ENCODE data around the gene TBXAS1. TPM values are rescaled to one million over a fixed set of nuclear protein-coding genes. Genes with fewer than 3 reads are reported as not detected.

Gene TBXAS1
- total RNA-seq, 4 donors from 2014 or later, result 9.0 to 22.2 (median 14.6) TPM

GRCh38 chr7:140067052-140067451, 238.0 kb downstream of the TBXAS1 start:
- in situ Hi-C loops (cut with MboI; ENCODE audit: low pct_ligation_motif_present in 1 of 4, low pct_unique_long_range_greater_than_20kb in 1 of 4, low sequenced_read_pairs in 3 of 4) (loop anchor here in 1 of 4 donors (25.0 kb wide), 1 partner anchor 270 kb away; no protein-coding TSS in a partner anchor), intact Hi-C loops (cut with DNase I; ENCODE audit: low total_unique reads) (no loop called here)
- Histone ChIP-seq H3K27me3 (no peaks in the 10 kb centered on the region), H3K27ac (no peak overlapping the region), H3K36me3 (no peaks in the 10 kb centered on the region), H3K4me1 (peaks cover 5 to 8% (median 6%) of the 10 kb centered on the region in 4 donors), H3K4me3 (no peak overlapping the region), H3K9me3 (peaks cover 9 to 19% of the 10 kb centered on the region in 2 donors)
- no peak for TF ChIP-seq EP300 (IDR thresholded peaks at IDR 0.05; ENCODE audit: low read depth)
- WGBS, 2 donors (ENCODE audit: low coverage in 1 of 2), result 59 to 75% methylated on average over 2 of the region's 2 CpGs
- DNase-seq, result no peak

GRCh38 chr7:140068033-140068432, 239.0 kb downstream of the TBXAS1 start:
- no peak for DNase-seq
- in situ Hi-C loops (cut with MboI; ENCODE audit: low pct_ligation_motif_present in 1 of 4, low pct_unique_long_range_greater_than_20kb in 1 of 4, low sequenced_read_pairs in 3 of 4), result loop anchor here in 1 of 4 donors (25.0 kb wide), 1 partner anchor 269 kb away; no protein-coding TSS in a partner anchor
- Histone ChIP-seq H3K27ac (no peak overlapping the region), H3K27me3 (no peaks in the 10 kb centered on the region), H3K4me1 (peaks cover 3 to 6% (median 5%) of the 10 kb centered on the region in 4 donors), H3K36me3 (no peaks in the 10 kb centered on the region), H3K9me3 (peaks cover 9 to 19% of the 10 kb centered on the region in 2 donors), H3K4me3 (no peak overlapping the region)
- intact Hi-C loops (cut with DNase I; ENCODE audit: low total_unique reads), result no loop called here
- 66 to 83% methylated on average over 2 of the region's 2 CpGs for WGBS, 2 donors (ENCODE audit: low coverage in 1 of 2)
- TF ChIP-seq POLR2AphosphoS5 (IDR thresholded peaks at IDR 0.05) (no peak), CTCF (IDR thresholded peaks at IDR 0.05) (no peak), EP300 (IDR thresholded peaks at IDR 0.05; ENCODE audit: low read depth) (no peak), POLR2A (IDR thresholded peaks at IDR 0.05) (no peak)

GRCh38 chr7:140069298-140069949, 240.4 kb downstream of the TBXAS1 start:
- H3K4me3 ChIP-seq, result no peak overlapping the region
- whole genome bisulfite sequencing, 2 donors (ENCODE audit: low coverage in 1 of 2), result 77 to 89% methylated on average over 4 of the region's 4 CpGs
- no peaks in the 10 kb centered on the region for H3K4me1 ChIP-seq
- H3K27ac ChIP-seq, result no peak overlapping the region
- intact Hi-C loops (cut with DNase I; ENCODE audit: low total_unique reads) (no loop called here), in situ Hi-C loops (cut with MboI; ENCODE audit: low pct_ligation_motif_present in 1 of 4, low pct_unique_long_range_greater_than_20kb in 1 of 4, low sequenced_read_pairs in 3 of 4) (loop anchor here in 1 of 4 donors (25.0 kb wide), 1 partner anchor 268 kb away; no protein-coding TSS in a partner anchor)
- TF ChIP-seq POLR2AphosphoS5 (IDR thresholded peaks at IDR 0.05) (no peak), EP300 (IDR thresholded peaks at IDR 0.05; ENCODE audit: low read depth) (no peak), POLR2A (IDR thresholded peaks at IDR 0.05) (no peak), CTCF (IDR thresholded peaks at IDR 0.05) (no peak)
- no peaks in the 10 kb centered on the region for H3K36me3 ChIP-seq
- H3K27me3 ChIP-seq, result no peaks in the 10 kb centered on the region
- DNase-seq, result no peak
- peaks cover 9 to 19% of the 10 kb centered on the region in 2 donors for H3K9me3 ChIP-seq

Other genes starting within 250 kb of the TBXAS1 start
- gene HIPK2, start 51.3 kb upstream of the TBXAS1 start, total RNA-seq, result 10 to 100 TPM; 27.3 to 40.3 (median 33.6) TPM
- 100 to 1,000 TPM in 1 of 4 donors, 10 to 100 TPM in 3; 20.9 to 105 (median 83.9) TPM for gene PARP12, start 233.7 kb downstream of the TBXAS1 start, total RNA-seq

All from transverse colon (tissue), 4 donors.